Mesothelial cell of epicardium (in vitro differentiated cells): ENCODE data around the gene SLC19A2. TPM values are rescaled to one million over a fixed set of nuclear protein-coding genes. Genes with fewer than 3 reads are reported as not detected.

Source experiments
- DNase-seq, 2 experiments: peaks; one replicate each; pipeline ENCODE4 v3.0.0; 2021; ENCODE audit warnings: low spot score in 2 of 2; ENCODE audit not compliant: unreplicated experiment in 2 of 2
- H3K27ac Mint-ChIP-seq: 2 replicates; pipeline ENCODE4 v1.8.0; 2021; ENCODE audit warnings: mixed read lengths
- H3K27me3 Mint-ChIP-seq: 2 replicates; pipeline ENCODE4 v1.8.0; 2021; ENCODE audit warnings: low read depth, mixed read lengths
- H3K36me3 Mint-ChIP-seq: 2 replicates; pipeline ENCODE4 v1.8.0; 2021; ENCODE audit warnings: mixed read lengths
- H3K4me1 Mint-ChIP-seq: 2 replicates; pipeline ENCODE4 v1.8.0; 2021; ENCODE audit warnings: mixed read lengths
- H3K4me3 Mint-ChIP-seq: 2 replicates; pipeline ENCODE4 v1.8.0; 2021; ENCODE audit warnings: mild to moderate bottlenecking, moderate library complexity, mixed read lengths
- H3K9me3 Mint-ChIP-seq: 2 replicates; pipeline ENCODE4 v1.8.0; 2021; ENCODE audit warnings: mixed read lengths
- CTCF ChIP-seq: fragments of 200-600 bp; sonication (generic); IDR thresholded peaks from one replicate; pipeline ENCODE4 v1.5.0; 2021; ENCODE audit warnings: antibody characterized with exemption; ENCODE audit not compliant: unreplicated experiment
- total RNA-seq: library from RNA; stranded (reverse); gene quantifications from 3 replicates; pipeline ENCODE4 v1.2.1, GENCODE V29; 2021

Gene SLC19A2
- total RNA-seq, 1 donor from 2014 or later, result 18.2 TPM

GRCh38 chr1:169451218-169451824 is 34.4 kb downstream of the SLC19A2 start:
- Mint-ChIP-seq H3K4me1 (peaks cover 2% of the 10 kb centered on the region), H3K9me3 (peaks cover 11% of the 10 kb centered on the region), H3K27me3 (no peaks in the 10 kb centered on the region), H3K4me3 (no peak overlapping the region), H3K36me3 (no peaks in the 10 kb centered on the region), H3K27ac (no peak overlapping the region)
- DNase-seq, result no peak
- TF ChIP-seq CTCF, result no peak

- Mint-ChIP-seq H3K4me3 (no peak overlapping the region), H3K36me3 (no peaks in the 10 kb centered on the region), H3K27ac (no peak overlapping the region), H3K27me3 (peaks cover 4% of the 10 kb centered on the region), H3K9me3 (no peaks in the 10 kb centered on the region), H3K4me1 (peaks cover 2% of the 10 kb centered on the region)
- no peak for TF ChIP-seq CTCF
- no peak for DNase-seq
Observed at GRCh38 chr1:169443923-169444322, 41.8 kb downstream of the SLC19A2 start.

- Mint-ChIP-seq H3K27me3 (peaks cover 46% of the 10 kb centered on the region), H3K9me3 (peaks cover 14% of the 10 kb centered on the region), H3K4me3 (peak within 1 kb of the TSS; percentile 92), H3K36me3 (peaks cover under 1% of the 10 kb centered on the region), H3K27ac (peak within 1 kb of the TSS; percentile 88), H3K4me1 (peaks cover 11% of the 10 kb centered on the region)
- no peak for TF ChIP-seq CTCF
- peak; percentile 70 to 82 for DNase-seq
Observed at GRCh38 chr1:169427081-169427641, 58.6 kb downstream of the SLC19A2 start, which contains the start of gene CCDC181. CCDC181 (minus strand) TSS chr1:169427474; CDS start chr1:169424927, 2,547 bp downstream.

- no peak for DNase-seq
- Mint-ChIP-seq H3K4me1 (peaks cover 11% of the 10 kb centered on the region), H3K27me3 (peaks cover 37% of the 10 kb centered on the region), H3K27ac (no peak overlapping the region), H3K4me3 (no peak overlapping the region), H3K36me3 (peaks cover 4% of the 10 kb centered on the region), H3K9me3 (peaks cover 9% of the 10 kb centered on the region)
- TF ChIP-seq CTCF, result no peak
Observed at GRCh38 chr1:169426174-169426705, 59.5 kb downstream of the SLC19A2 start.

- TF ChIP-seq CTCF, result no peak
- Mint-ChIP-seq H3K4me1 (no peaks in the 10 kb centered on the region), H3K27ac (no peak overlapping the region), H3K9me3 (no peaks in the 10 kb centered on the region), H3K4me3 (no peak overlapping the region), H3K27me3 (peaks cover 7% of the 10 kb centered on the region), H3K36me3 (peaks cover 6% of the 10 kb centered on the region)
- no peak for DNase-seq
Observed at GRCh38 chr1:169421309-169421708, 64.4 kb downstream of the SLC19A2 start.
